ENCODE results near the gene NDRG2.

NDRG2 gene

DNA sequence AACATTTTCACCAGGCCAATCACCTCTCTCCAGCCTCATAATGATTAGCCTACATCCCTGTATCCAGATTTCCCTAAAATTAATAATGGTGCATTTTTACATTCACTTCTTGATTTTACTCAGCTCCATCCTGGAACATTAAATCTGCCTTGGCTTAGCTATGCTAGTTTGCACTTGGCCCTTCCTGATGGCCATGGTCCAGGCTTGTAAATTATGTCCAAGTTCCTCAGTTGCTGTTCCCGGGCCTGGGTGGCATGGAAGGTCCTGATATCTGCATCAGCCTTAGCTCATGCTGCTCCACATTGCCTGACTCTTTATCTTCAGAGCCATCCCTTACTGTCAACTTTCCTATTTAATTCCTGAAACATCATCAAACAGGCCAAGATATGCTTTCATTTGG, 46.2 kb downstream of the NDRG2 start:
- TF ChIP-seq, protein P1, sequence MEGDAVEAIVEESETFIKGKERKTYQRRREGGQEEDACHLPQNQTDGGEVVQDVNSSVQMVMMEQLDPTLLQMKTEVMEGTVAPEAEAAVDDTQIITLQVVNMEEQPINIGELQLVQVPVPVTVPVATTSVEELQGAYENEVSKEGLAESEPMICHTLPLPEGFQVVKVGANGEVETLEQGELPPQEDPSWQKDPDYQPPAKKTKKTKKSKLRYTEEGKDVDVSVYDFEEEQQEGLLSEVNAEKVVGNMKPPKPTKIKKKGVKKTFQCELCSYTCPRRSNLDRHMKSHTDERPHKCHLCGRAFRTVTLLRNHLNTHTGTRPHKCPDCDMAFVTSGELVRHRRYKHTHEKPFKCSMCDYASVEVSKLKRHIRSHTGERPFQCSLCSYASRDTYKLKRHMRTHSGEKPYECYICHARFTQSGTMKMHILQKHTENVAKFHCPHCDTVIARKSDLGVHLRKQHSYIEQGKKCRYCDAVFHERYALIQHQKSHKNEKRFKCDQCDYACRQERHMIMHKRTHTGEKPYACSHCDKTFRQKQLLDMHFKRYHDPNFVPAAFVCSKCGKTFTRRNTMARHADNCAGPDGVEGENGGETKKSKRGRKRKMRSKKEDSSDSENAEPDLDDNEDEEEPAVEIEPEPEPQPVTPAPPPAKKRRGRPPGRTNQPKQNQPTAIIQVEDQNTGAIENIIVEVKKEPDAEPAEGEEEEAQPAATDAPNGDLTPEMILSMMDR (conservative IDR thresholded peaks at IDR 0.05; ENCODE audit: low read depth, low read length): no peak
- no peak overlapping the region for H3K4me3 ChIP-seq (ENCODE audit: low read length)
- no peak for DNase-seq (ENCODE audit: low read depth)

DNA sequence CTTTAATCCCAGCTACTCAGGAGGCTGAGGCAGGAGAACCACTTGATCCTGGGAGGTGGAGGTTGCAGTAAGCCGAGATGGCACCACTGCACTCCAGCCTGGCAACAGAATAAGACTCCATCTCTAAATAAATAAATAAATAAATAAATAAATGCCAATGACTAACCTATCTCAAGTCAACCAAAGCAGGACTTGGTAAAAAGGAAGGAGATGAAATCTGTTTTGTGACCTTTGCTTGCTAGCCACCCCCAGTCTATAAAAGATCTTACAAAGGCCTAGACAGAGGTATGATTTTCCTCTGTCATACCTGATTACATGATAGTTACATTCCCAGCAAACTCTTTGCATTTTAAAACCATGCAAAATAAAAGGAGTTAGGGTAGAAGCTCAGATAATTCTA, 48.6 kb downstream of the NDRG2 start:
- no peak overlapping the region for H3K4me3 ChIP-seq (ENCODE audit: low read length)
- no peak for DNase-seq (ENCODE audit: low read depth)
- TF ChIP-seq, protein P1 (conservative IDR thresholded peaks at IDR 0.05; ENCODE audit: low read depth, low read length): no peak

DNA sequence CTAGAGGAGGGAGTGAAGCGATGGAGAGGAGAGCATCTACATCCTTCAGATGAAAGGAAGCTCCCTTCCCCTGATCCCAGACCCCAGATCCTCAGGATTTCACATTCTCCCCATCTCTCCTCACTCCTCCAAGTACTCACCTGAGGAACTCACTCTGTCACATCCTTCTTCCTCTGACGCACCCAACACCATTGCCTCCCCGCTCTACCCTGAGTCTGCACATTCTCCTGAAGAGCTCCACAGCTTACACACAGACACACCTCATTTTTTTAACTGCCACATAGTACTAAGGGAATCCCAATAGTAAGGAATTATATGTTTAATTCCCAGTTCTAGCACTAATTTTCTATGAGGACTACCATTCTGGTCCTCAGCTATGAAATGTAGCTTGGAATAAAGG, 51.4 kb downstream of the NDRG2 start:
- H3K4me3 ChIP-seq (ENCODE audit: low read length): no peak overlapping the region
- TF ChIP-seq, protein P1 (conservative IDR thresholded peaks at IDR 0.05; ENCODE audit: low read depth, low read length): no peak
- DNase-seq (ENCODE audit: low read depth): no peak

DNA sequence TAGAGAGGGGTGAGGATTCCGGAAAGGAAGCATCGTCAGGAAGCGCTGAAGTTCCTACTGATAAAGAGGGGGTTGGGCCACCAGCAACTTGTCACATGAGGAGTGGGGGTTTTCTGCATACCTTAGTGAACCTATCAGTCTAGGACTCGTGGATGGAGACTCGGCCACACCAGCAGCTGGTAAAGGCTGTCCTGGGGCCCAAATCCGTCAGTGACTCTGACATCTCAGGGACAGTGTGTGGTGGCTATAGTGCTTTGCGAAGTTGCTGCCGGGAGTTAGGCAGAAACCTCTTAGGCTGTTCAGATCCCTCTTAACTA, 53.2 kb downstream of the NDRG2 start:
- peak overlapping the region; percentile 78 for H3K4me3 ChIP-seq (ENCODE audit: low read length)
- DNase-seq (ENCODE audit: low read depth): no peak
- TF ChIP-seq, protein P1 (conservative IDR thresholded peaks at IDR 0.05; ENCODE audit: low read depth, low read length): no peak

DNA sequence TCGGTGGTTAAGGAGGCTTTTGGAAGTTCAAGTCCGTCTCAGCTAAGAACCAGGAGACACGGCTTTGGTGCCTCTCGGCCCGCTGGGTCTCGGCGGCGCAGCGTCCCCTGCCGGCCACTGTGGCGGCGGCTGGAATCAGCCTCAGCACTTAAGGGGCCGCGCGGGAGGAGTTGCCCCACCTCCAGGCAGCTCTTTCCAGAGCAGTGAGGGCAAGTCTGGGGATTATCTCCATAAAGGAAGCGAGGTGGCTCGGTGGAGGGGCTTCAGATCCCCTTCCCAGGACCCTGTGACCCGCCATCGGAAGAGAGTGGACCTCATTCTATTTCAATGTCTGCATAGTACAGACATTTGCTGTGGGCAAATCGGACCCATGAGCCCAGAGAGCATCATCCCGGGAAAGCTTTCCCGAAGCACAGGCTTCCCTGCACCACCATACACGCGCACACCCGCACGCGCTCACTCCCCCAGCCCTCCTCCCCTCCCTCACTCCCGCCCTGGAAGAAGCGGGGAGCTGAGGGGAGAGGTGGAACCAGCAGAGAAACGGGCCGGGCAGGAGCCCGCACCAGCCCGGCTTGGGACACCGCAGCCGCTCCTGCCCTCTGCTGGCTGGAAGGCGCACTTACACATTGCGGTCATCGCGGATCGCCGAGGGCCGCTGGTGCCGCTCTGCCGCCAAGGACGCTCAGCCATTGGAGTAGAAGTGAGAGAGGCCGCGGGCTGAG, 53.7 kb downstream of the NDRG2 start:
- DNase-seq (ENCODE audit: low read depth): peak; percentile 39
- H3K4me3 ChIP-seq (ENCODE audit: low read length): peak overlapping the region; percentile 78
- TF ChIP-seq, protein P1 (conservative IDR thresholded peaks at IDR 0.05; ENCODE audit: low read depth, low read length): peak; percentile 99

DNA sequence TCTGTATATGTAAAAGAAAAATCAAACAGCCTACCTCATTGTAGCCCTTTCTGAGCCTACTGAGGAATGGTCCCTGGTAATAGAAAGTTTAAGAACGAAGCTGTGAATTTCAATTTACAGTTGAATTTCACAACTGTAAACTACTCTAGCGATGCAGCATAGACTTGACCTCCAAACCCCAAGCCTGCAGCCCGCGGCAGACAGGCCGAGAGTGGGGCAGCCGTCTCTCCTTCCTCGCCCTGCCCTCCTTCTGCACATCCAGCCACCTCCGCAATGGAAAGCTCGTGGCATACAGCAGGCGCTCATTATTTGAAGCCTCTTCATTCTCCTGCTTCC, 54.2 kb downstream of the NDRG2 start:
- no peak for DNase-seq (ENCODE audit: low read depth)
- TF ChIP-seq, protein P1 (conservative IDR thresholded peaks at IDR 0.05; ENCODE audit: low read depth, low read length): no peak
- peak overlapping the region; percentile 78 for H3K4me3 ChIP-seq (ENCODE audit: low read length)

DNA sequence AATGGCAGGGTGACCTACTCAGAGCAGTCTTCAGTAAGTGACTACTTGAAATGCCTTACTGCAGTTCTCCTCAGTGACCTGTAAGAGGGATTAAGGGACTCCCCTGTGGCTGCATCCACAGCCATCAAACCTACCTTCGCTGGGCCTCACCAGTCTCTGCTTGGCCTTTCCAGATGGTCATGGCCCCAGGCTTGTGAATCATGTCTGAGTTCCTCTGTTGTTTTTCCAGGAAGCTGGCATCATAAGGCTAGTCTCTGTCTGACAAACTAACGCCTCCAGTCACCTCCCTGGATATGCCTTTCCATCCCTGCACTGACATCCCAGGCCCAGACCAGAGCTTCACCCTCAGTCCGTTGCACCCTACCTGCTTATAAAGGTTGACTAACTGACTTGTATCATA, 55.5 kb downstream of the NDRG2 start:
- no peak overlapping the region for H3K4me3 ChIP-seq (ENCODE audit: low read length)
- TF ChIP-seq, protein P1 (conservative IDR thresholded peaks at IDR 0.05; ENCODE audit: low read depth, low read length): no peak
- DNase-seq (ENCODE audit: low read depth): no peak
